Measurements from ENCODE around the gene GRIK1.

GRIK1 gene

DNA sequence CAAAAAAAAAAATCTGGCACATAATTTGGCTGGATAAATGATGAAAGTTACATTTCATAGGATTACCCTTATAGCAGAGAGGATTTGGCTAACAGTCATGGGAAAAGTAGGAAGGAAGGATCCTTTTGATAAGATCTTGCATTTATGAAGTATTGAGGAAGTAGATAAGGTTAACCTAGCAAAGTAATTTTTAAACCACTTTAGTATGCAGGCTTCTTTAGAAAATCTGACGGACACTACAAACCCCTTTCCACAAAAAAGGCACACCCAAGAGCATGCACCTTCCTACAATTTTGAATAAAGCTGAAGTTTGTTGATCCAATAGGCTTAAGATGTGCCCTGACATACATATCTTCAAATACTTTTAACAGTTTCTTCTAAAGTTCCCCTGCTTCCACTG lies 275.2 kb downstream of the GRIK1 start:
- Histone ChIP-seq H3K9me3 (ENCODE audit: control insufficient read depth, insufficient read depth, low read length) (no peaks in the 10 kb centered on the region), H3K4me1 (ENCODE audit: insufficient read depth, low read length) (no peaks in the 10 kb centered on the region; the same call in 1 of the 2 replicates), H3K9ac (ENCODE audit: low read depth, low read length) (no peak overlapping the region), H3K36me3 (ENCODE audit: insufficient read depth, low read length) (no peaks in the 10 kb centered on the region)

GRCh38 chr21:29661672-29662442 lies 277.9 kb downstream of the GRIK1 start:
- H3K9me3 ChIP-seq (ENCODE audit: control insufficient read depth, insufficient read depth, low read length) = no peaks in the 10 kb centered on the region
- H3K9ac ChIP-seq (ENCODE audit: low read depth, low read length) = no peak overlapping the region

DNA sequence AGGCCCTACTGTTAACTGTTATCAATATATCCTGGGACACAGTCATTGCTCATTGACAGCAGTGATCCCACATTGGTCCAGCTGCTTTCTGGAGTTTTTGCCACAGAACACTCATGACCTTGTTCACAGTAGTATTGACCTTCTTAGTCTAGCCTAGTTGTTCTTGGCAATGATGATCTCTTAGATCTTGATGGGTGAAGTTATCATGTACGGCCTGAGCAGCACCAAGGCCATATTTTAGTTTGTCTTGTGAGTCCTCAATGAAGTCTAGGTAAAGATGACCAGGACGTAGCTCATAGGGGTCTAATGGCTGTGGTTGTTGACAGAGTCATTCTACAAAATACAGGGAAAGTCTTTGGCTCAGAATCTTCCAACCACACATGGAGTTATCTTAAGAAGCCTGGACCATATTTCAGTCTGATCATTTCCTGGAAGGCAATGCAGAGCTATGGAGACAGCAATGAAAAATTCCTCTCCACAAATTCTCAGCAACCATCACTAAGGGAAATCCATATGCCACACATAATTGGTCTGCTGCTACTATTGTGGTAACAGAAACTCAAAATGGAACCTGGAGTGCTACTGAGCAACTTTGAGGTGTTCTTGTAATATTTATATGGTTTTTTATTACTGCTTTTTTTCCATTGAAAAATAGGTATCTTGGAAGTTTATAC lies 279.6 kb downstream of the GRIK1 start:
- peaks cover 6% of the 10 kb centered on the region for H3K4me1 ChIP-seq (ENCODE audit: insufficient read depth, low read length)
- H3K9me3 ChIP-seq (ENCODE audit: control insufficient read depth, insufficient read depth, low read length) = no peaks in the 10 kb centered on the region
- H3K9ac ChIP-seq (ENCODE audit: low read depth, low read length) = no peak overlapping the region
- no peaks in the 10 kb centered on the region for H3K36me3 ChIP-seq (ENCODE audit: insufficient read depth, low read length)

More at GRCh38 chr21:29661672-29662442, 277.9 kb downstream of the GRIK1 start:
- no peaks in the 10 kb centered on the region for H3K36me3 ChIP-seq (ENCODE audit: insufficient read depth, low read length)
- H3K4me1 ChIP-seq (ENCODE audit: insufficient read depth, low read length) = peaks cover 1% of the 10 kb centered on the region

GRCh38 chr21:29658934-29659203 lies 280.9 kb downstream of the GRIK1 start:
- no peaks in the 10 kb centered on the region for H3K9me3 ChIP-seq (ENCODE audit: control insufficient read depth, insufficient read depth, low read length)
- H3K4me1 ChIP-seq (ENCODE audit: insufficient read depth, low read length) = peaks cover 6% of the 10 kb centered on the region
- no peak overlapping the region for H3K9ac ChIP-seq (ENCODE audit: low read depth, low read length)

GRCh38 chr21:29658177-29658933 lies 281.4 kb downstream of the GRIK1 start:
- Histone ChIP-seq H3K4me1 (ENCODE audit: insufficient read depth, low read length) (peaks cover 6% of the 10 kb centered on the region), H3K9ac (ENCODE audit: low read depth, low read length) (no peak overlapping the region), H3K9me3 (ENCODE audit: control insufficient read depth, insufficient read depth, low read length) (no peaks in the 10 kb centered on the region), H3K36me3 (ENCODE audit: insufficient read depth, low read length) (no peaks in the 10 kb centered on the region)

More at GRCh38 chr21:29658934-29659203, 280.9 kb downstream of the GRIK1 start:
- H3K36me3 ChIP-seq (ENCODE audit: insufficient read depth, low read length) = no peaks in the 10 kb centered on the region

DNA sequence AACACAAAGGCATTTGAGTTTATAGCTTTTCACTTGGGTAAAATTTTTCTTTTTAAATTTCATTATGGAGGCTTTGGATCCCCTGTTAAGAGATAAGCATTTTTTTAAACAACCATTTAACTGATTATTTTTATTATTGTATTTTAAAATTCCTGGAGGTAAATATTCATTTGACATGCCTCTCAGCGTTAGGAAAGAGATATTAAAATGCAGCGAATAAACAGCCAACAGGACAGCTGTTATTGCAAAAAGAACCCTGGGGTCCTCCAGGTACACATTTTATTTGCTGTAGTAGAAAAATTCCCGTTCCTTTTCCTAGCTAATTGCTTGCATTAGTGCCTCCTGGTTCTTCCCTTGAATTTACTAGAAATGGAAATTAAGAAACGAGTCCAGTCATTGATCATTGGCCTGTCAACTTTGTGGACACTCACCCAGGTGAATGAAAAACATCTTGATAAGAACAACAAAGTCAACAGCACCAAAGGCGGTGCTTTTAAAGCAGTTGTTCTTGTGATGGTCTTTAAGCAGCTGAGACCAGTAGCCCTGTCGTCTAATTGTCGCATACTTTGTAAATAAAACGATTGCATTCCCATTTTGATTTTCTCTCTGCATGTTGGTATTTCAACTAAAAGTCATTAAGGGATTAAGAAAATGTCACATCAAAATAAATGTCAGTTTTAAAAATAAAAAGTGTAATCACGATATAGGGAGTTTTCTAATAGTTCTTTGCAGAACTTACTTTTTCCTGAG lies 282.4 kb downstream of the GRIK1 start:
- Histone ChIP-seq H3K4me1 (ENCODE audit: insufficient read depth, low read length) (peaks cover 6% of the 10 kb centered on the region), H3K9me3 (ENCODE audit: control insufficient read depth, insufficient read depth, low read length) (no peaks in the 10 kb centered on the region), H3K9ac (ENCODE audit: low read depth, low read length) (no peak overlapping the region)

GRCh38 chr21:29656504-29657239 lies 283.1 kb downstream of the GRIK1 start:
- no peaks in the 10 kb centered on the region for H3K36me3 ChIP-seq (ENCODE audit: insufficient read depth, low read length)
- H3K9me3 ChIP-seq (ENCODE audit: control insufficient read depth, insufficient read depth, low read length) = no peaks in the 10 kb centered on the region
- H3K4me1 ChIP-seq (ENCODE audit: insufficient read depth, low read length) = peaks cover 6% of the 10 kb centered on the region
- no peak overlapping the region for H3K9ac ChIP-seq (ENCODE audit: low read depth, low read length)

More for the DNA sequence above, 282.4 kb downstream of the GRIK1 start:
- H3K36me3 ChIP-seq (ENCODE audit: insufficient read depth, low read length) = no peaks in the 10 kb centered on the region

DNA sequence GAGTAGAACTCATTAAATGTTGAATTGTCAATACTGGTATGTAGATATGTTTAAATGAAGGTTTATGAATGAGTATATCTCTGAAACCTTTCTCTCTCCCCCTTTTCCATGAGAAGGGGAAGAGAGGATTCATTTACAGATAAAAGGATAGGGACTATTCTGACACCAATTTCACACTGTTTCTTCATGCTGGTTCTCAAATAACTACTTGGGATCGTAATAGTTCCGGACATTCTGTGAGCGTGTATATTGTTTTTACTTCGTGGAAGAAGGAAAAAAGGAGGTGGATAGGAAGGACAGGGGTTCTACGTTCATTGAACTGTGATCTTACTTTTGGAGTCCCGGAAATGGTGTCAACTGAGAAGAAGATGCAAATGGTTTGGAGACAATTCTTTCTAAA lies 284.2 kb downstream of the GRIK1 start:
- Histone ChIP-seq H3K9ac (ENCODE audit: low read depth, low read length) (no peak overlapping the region), H3K9me3 (ENCODE audit: control insufficient read depth, insufficient read depth, low read length) (no peaks in the 10 kb centered on the region), H3K36me3 (ENCODE audit: insufficient read depth, low read length) (no peaks in the 10 kb centered on the region), H3K4me1 (ENCODE audit: insufficient read depth, low read length) (peaks cover 6% of the 10 kb centered on the region)

DNA sequence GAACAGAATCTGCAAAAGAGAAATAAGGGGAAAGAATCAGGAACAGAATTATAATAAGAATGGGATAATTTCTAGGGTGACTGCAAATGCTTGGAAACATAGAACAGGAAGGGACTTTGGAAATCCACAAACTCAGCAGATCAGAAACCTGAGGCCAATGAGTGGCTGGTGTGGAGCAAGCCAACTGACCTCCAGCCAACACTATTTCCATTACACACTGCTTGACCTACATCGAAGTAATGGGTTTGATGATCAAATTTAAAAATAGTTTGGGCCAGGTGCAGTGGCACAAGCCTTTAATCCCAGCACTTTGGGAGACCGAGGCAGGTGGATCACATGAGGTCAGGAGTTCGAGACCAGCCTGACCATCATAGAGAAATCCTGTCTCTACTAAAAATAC lies 284.9 kb downstream of the GRIK1 start:
- Histone ChIP-seq H3K36me3 (ENCODE audit: insufficient read depth, low read length) (no peaks in the 10 kb centered on the region), H3K9me3 (ENCODE audit: control insufficient read depth, insufficient read depth, low read length) (no peaks in the 10 kb centered on the region), H3K9ac (ENCODE audit: low read depth, low read length) (no peak overlapping the region), H3K4me1 (ENCODE audit: insufficient read depth, low read length) (peaks cover 6% of the 10 kb centered on the region)

DNA sequence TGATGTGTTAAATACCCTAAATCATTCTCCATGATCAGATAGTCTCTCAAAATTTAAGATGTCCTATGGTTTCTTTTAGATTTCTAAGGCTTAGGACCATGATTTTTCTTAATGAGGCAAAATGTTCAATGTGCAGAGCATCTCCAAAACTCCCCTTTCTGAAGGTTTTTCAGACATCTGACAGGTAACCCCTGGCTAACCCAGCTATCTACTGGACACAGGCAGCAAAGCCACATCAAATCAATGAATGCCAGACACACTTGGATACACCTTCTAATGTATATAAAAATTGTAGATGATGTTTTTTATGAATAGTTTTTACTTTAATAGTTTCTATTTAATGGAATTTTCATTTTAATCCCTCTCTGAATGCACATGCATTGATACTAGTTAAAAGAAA lies 285.6 kb downstream of the GRIK1 start:
- Histone ChIP-seq H3K4me1 (ENCODE audit: insufficient read depth, low read length) (peaks cover 6% of the 10 kb centered on the region), H3K9me3 (ENCODE audit: control insufficient read depth, insufficient read depth, low read length) (no peaks in the 10 kb centered on the region), H3K36me3 (ENCODE audit: insufficient read depth, low read length) (no peaks in the 10 kb centered on the region), H3K9ac (ENCODE audit: low read depth, low read length) (no peak overlapping the region)

DNA sequence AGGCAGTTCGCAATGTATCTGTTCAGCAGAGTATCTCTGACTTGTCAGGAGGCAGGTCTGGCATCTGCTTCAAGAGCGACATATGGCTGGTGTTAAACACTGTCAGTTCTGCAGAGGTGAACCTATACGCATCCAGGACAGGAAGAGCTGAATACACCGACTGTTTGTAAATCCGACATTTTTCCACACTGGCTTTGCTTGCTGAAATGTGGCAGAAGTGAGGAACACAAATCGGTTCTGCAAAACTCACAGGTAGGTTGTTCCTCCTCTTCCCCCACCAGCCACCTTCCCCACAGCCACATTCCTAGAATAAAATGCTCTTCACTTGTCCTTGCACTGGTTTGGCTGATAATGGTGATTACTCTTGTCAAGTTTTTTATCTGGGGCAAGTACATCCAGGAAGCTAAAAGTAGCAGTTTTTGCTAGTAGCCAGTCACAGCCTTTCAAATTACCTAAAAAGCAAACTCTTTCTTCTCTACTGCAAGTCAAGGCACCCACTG lies 289.2 kb downstream of the GRIK1 start:
- Histone ChIP-seq H3K4me1 (ENCODE audit: insufficient read depth, low read length) (no peaks in the 10 kb centered on the region), H3K9ac (ENCODE audit: low read depth, low read length) (no peak overlapping the region), H3K9me3 (ENCODE audit: control insufficient read depth, insufficient read depth, low read length) (no peaks in the 10 kb centered on the region), H3K36me3 (ENCODE audit: insufficient read depth, low read length) (no peaks in the 10 kb centered on the region)

GRCh38 chr21:29649406-29649814 lies 290.4 kb downstream of the GRIK1 start:
- H3K4me1 ChIP-seq (ENCODE audit: insufficient read depth, low read length) = no peaks in the 10 kb centered on the region
- no peaks in the 10 kb centered on the region for H3K36me3 ChIP-seq (ENCODE audit: insufficient read depth, low read length)
- no peak overlapping the region for H3K9ac ChIP-seq (ENCODE audit: low read depth, low read length)
- H3K9me3 ChIP-seq (ENCODE audit: control insufficient read depth, insufficient read depth, low read length) = no peaks in the 10 kb centered on the region

- no peaks in the 10 kb centered on the region for H3K9me3 ChIP-seq (ENCODE audit: control insufficient read depth, insufficient read depth, low read length)
- no peaks in the 10 kb centered on the region for H3K36me3 ChIP-seq (ENCODE audit: insufficient read depth, low read length)
- H3K9ac ChIP-seq (ENCODE audit: low read depth, low read length) = no peak overlapping the region
- no peaks in the 10 kb centered on the region for H3K4me1 ChIP-seq (ENCODE audit: insufficient read depth, low read length)
Measured at GRCh38 chr21:29648710-29649240, 291.0 kb downstream of the GRIK1 start.

Measured in ES-I3 (cell line).